Measurements from ENCODE around the gene ZC3H7A. TPM values are rescaled to one million over a fixed set of nuclear protein-coding genes. Genes with fewer than 3 reads are reported as not detected.

Gene ZC3H7A
- total RNA-seq, 2 experiments from 2014 or later: 58.9 TPM

- Mint-ChIP-seq H3K27me3 (ENCODE audit: low read depth) (no peaks in the 10 kb centered on the region), H3K4me1 (ENCODE audit: low read depth) (no peaks in the 10 kb centered on the region), H3K4me3 (no peak overlapping the region), H3K27ac (no peak overlapping the region), H3K9me3 (ENCODE audit: insufficient read depth) (no peaks in the 10 kb centered on the region), H3K36me3 (ENCODE audit: low read depth) (peaks cover 69% of the 10 kb centered on the region)
- DNase-seq: no peak
- ChIA-PET CTCF (interaction anchor here (3.2 kb wide), 1 partner anchor 37 kb away, joined by 18 read pairs; the partner anchor contains the start of gene ZC3H7A), POLR2A (interaction anchor here (1.2 kb wide), 1 partner anchor 38 kb away, joined by 4 read pairs; no protein-coding TSS in a partner anchor)
- ATAC-seq: no peak
These were observed 37.1 kb downstream of the ZC3H7A start for GRCh38 chr16:11759997-11760396.

- no peaks in the 10 kb centered on the region for H3K9me3 Mint-ChIP-seq (ENCODE audit: insufficient read depth)
- H3K4me3 Mint-ChIP-seq: no peak overlapping the region
- peaks cover 68% of the 10 kb centered on the region for H3K36me3 Mint-ChIP-seq (ENCODE audit: low read depth)
- no peak for DNase-seq
- ChIA-PET CTCF (interaction anchor here (1.2 to 3.2 kb wide), 2 partner anchors 18 to 38 kb away, joined by 4 to 18 read pairs; partner anchors contain the start of gene ZC3H7A), POLR2A (interaction anchor here (1.2 kb wide), 1 partner anchor 38 kb away, joined by 4 read pairs; no protein-coding TSS in a partner anchor)
- ATAC-seq: no peak
- H3K4me1 Mint-ChIP-seq (ENCODE audit: low read depth): no peaks in the 10 kb centered on the region
- H3K27ac Mint-ChIP-seq: no peak overlapping the region
- H3K27me3 Mint-ChIP-seq (ENCODE audit: low read depth): no peaks in the 10 kb centered on the region
These were observed 37.8 kb downstream of the ZC3H7A start for GRCh38 chr16:11759163-11759834.

GRCh38 chr16:11757671-11758545, 39.1 kb downstream of the ZC3H7A start:
- Mint-ChIP-seq H3K4me1 (ENCODE audit: low read depth) (no peaks in the 10 kb centered on the region), H3K9me3 (ENCODE audit: insufficient read depth) (no peaks in the 10 kb centered on the region), H3K27me3 (ENCODE audit: low read depth) (no peaks in the 10 kb centered on the region), H3K4me3 (no peak overlapping the region), H3K36me3 (ENCODE audit: low read depth) (peaks cover 66% of the 10 kb centered on the region), H3K27ac (no peak overlapping the region)
- POLR2A ChIA-PET: interaction anchor here (0.8 kb wide), 1 partner anchor 39 kb away, joined by 3 read pairs; the partner anchor contains the start of gene ZC3H7A
- ATAC-seq: no peak
- CTCF ChIA-PET: interaction anchor here (1.2 to 3.2 kb wide), 2 partner anchors 17 to 39 kb away, joined by 4 to 18 read pairs; partner anchors contain the start of gene ZC3H7A
- no peak for DNase-seq

GRCh38 chr16:11756248-11756647, 40.8 kb downstream of the ZC3H7A start:
- CTCF ChIA-PET: no interaction called here
- POLR2A ChIA-PET: no interaction called here
- DNase-seq: no peak
- no peak overlapping the region for H3K4me3 Mint-ChIP-seq
- no peaks in the 10 kb centered on the region for H3K27me3 Mint-ChIP-seq (ENCODE audit: low read depth)
- H3K9me3 Mint-ChIP-seq (ENCODE audit: insufficient read depth): no peaks in the 10 kb centered on the region
- H3K27ac Mint-ChIP-seq: no peak overlapping the region
- peaks cover 61% of the 10 kb centered on the region for H3K36me3 Mint-ChIP-seq (ENCODE audit: low read depth)
- ATAC-seq: no peak
- H3K4me1 Mint-ChIP-seq (ENCODE audit: low read depth): no peaks in the 10 kb centered on the region

GRCh38 chr16:11755022-11755760, 41.9 kb downstream of the ZC3H7A start:
- Mint-ChIP-seq H3K27me3 (ENCODE audit: low read depth) (no peaks in the 10 kb centered on the region), H3K36me3 (ENCODE audit: low read depth) (peaks cover 57% of the 10 kb centered on the region), H3K9me3 (ENCODE audit: insufficient read depth) (no peaks in the 10 kb centered on the region), H3K4me1 (ENCODE audit: low read depth) (no peaks in the 10 kb centered on the region), H3K4me3 (no peak overlapping the region), H3K27ac (no peak overlapping the region)
- ChIA-PET CTCF (no interaction called here), POLR2A (no interaction called here)
- ATAC-seq: no peak
- no peak for DNase-seq

GRCh38 chr16:11752856-11753255, 44.2 kb downstream of the ZC3H7A start:
- no peak for ATAC-seq
- no peak overlapping the region for H3K27ac Mint-ChIP-seq

GRCh38 chr16:11750056-11750455, 47.0 kb downstream of the ZC3H7A start:
- no peak overlapping the region for H3K4me3 Mint-ChIP-seq
- POLR2A ChIA-PET: no interaction called here
- H3K9me3 Mint-ChIP-seq (ENCODE audit: insufficient read depth): no peaks in the 10 kb centered on the region
- no peaks in the 10 kb centered on the region for H3K4me1 Mint-ChIP-seq (ENCODE audit: low read depth)
- no peaks in the 10 kb centered on the region for H3K27me3 Mint-ChIP-seq (ENCODE audit: low read depth)
- peaks cover 38% of the 10 kb centered on the region for H3K36me3 Mint-ChIP-seq (ENCODE audit: low read depth)
- DNase-seq (no peak), ATAC-seq (no peak)
- no peak overlapping the region for H3K27ac Mint-ChIP-seq
- CTCF ChIA-PET: no interaction called here

More at GRCh38 chr16:11752856-11753255, 44.2 kb downstream of the ZC3H7A start:
- H3K4me3 Mint-ChIP-seq: no peak overlapping the region
- no peaks in the 10 kb centered on the region for H3K27me3 Mint-ChIP-seq (ENCODE audit: low read depth)
- CTCF ChIA-PET: interaction anchor here (1.2 kb wide), 1 partner anchor 790 kb away, joined by 3 read pairs; no protein-coding TSS in a partner anchor
- POLR2A ChIA-PET: no interaction called here
- peaks cover 59% of the 10 kb centered on the region for H3K36me3 Mint-ChIP-seq (ENCODE audit: low read depth)
- DNase-seq: no peak
- no peaks in the 10 kb centered on the region for H3K4me1 Mint-ChIP-seq (ENCODE audit: low read depth)
- H3K9me3 Mint-ChIP-seq (ENCODE audit: insufficient read depth): no peaks in the 10 kb centered on the region

GRCh38 chr16:11748404-11749254, 48.4 kb downstream of the ZC3H7A start:
- ATAC-seq (no peak), DNase-seq (no peak)
- no peaks in the 10 kb centered on the region for H3K9me3 Mint-ChIP-seq (ENCODE audit: insufficient read depth)
- CTCF ChIA-PET: no interaction called here
- peaks cover 11% of the 10 kb centered on the region for H3K4me1 Mint-ChIP-seq (ENCODE audit: low read depth)
- H3K27ac Mint-ChIP-seq: peak overlapping the region; percentile 3
- H3K36me3 Mint-ChIP-seq (ENCODE audit: low read depth): peaks cover 35% of the 10 kb centered on the region
- POLR2A ChIA-PET: no interaction called here
- no peak overlapping the region for H3K4me3 Mint-ChIP-seq
- no peaks in the 10 kb centered on the region for H3K27me3 Mint-ChIP-seq (ENCODE audit: low read depth)

GRCh38 chr16:11747949-11748403, 49.1 kb downstream of the ZC3H7A start:
- ATAC-seq (no peak), DNase-seq (no peak)
- ChIA-PET POLR2A (interaction anchor here (0.6 kb wide), 1 partner anchor 14 kb away, joined by 3 read pairs; no protein-coding TSS in a partner anchor), CTCF (no interaction called here)
- Mint-ChIP-seq H3K9me3 (ENCODE audit: insufficient read depth) (no peaks in the 10 kb centered on the region), H3K27ac (peak overlapping the region; percentile 3), H3K27me3 (ENCODE audit: low read depth) (no peaks in the 10 kb centered on the region), H3K4me1 (ENCODE audit: low read depth) (peaks cover 16% of the 10 kb centered on the region), H3K4me3 (no peak overlapping the region), H3K36me3 (ENCODE audit: low read depth) (peaks cover 33% of the 10 kb centered on the region)

GRCh38 chr16:11744075-11744470, 53.0 kb downstream of the ZC3H7A start:
- no peak for ATAC-seq
- peak overlapping the region; percentile 87 for H3K4me3 Mint-ChIP-seq

More at GRCh38 chr16:11744075-11744470, 53.0 kb downstream of the ZC3H7A start:
- Mint-ChIP-seq H3K9me3 (ENCODE audit: insufficient read depth) (no peaks in the 10 kb centered on the region), H3K36me3 (ENCODE audit: low read depth) (peaks cover 25% of the 10 kb centered on the region), H3K4me1 (ENCODE audit: low read depth) (peaks cover 42% of the 10 kb centered on the region), H3K27ac (peak overlapping the region; percentile 94), H3K27me3 (ENCODE audit: low read depth) (no peaks in the 10 kb centered on the region)
- ChIA-PET CTCF (interaction anchor here (1.5 to 4.0 kb wide), 4 partner anchors 12 to 54 kb away, joined by 3 to 31 read pairs (median 4); partner anchors contain the start of gene ZC3H7A), POLR2A (interaction anchor here (1.9 to 3.6 kb wide), 4 partner anchors 13 to 55 kb away, joined by 6 to 28 read pairs (median 11); partner anchors contain the start of gene ZC3H7A)
- DNase-seq: no peak

Measured in activated CD8-positive, alpha-beta T cell treated with anti-CD3 and anti-CD28 coated beads, Interleukin-2, amount 10 ng/mL, durations not matched to agents 7 days and 5 days (primary cell).